CD4-positive, alpha-beta memory T cell (primary cell): ENCODE data around the gene VAMP7. TPM values are rescaled to one million over a fixed set of nuclear protein-coding genes. Genes with fewer than 3 reads are reported as not detected.
"Not testable (repeated sequence)": the region's sequence is repeated elsewhere in the genome, so short reads cannot be mapped to it uniquely, and the experiment has no call there.

ENCODE experiments used
- CTCF ChIA-PET: fragments of 350-600 bp; sonication (Branson Sonifier 250); formaldehyde crosslinking; loops from one replicate; lab custom pipeline; 2021; ENCODE audit warnings: inconsistent platforms; ENCODE audit not compliant: partially characterized antibody; lab: Charles Lee
- POLR2A ChIA-PET: fragments of 350-600 bp; sonication (Branson Sonifier 250); formaldehyde crosslinking; loops from one replicate; lab custom pipeline; 2021; ENCODE audit not compliant: partially characterized antibody; lab: Charles Lee
- DNase-seq, 5 donors: peaks; one replicate each; pipeline versions ENCODE4 v3.0.0 to v3.0.0-alpha.2; 2020 to 2022; ENCODE audit warnings: mixed read lengths in 1 of 5
- H3K27ac ChIP-seq: one replicate; pipeline ENCODE4 v1.7.0; 2013; ENCODE audit warnings: low read depth, low read length
- H3K27me3 ChIP-seq: 2 replicates; pipeline ENCODE4 v1.7.0; 2013; ENCODE audit warnings: mild to moderate bottlenecking, low read length, moderate library complexity; ENCODE audit not compliant: insufficient read depth
- H3K36me3 ChIP-seq: 2 replicates; pipeline ENCODE4 v1.7.0; 2013; ENCODE audit warnings: mild to moderate bottlenecking, low read length, moderate library complexity; ENCODE audit not compliant: insufficient read depth
- H3K4me1 ChIP-seq: 2 replicates; pipeline ENCODE4 v1.7.0; 2013; ENCODE audit warnings: mild to moderate bottlenecking, low read length, moderate library complexity; ENCODE audit not compliant: insufficient read depth
- H3K4me3 ChIP-seq, 2 donors: one replicate each; pipeline ENCODE4 v1.7.0; 2013; ENCODE audit warnings: low read length in 2 of 2, mild to moderate bottlenecking in 1 of 2
- H3K9me3 ChIP-seq, 2 donors: one replicate each; pipeline ENCODE4 v1.7.0; 2013; ENCODE audit warnings: low read length in 2 of 2, control low read depth in 1 of 2; ENCODE audit not compliant: control insufficient read depth in 1 of 2
- H3K27ac Mint-ChIP-seq, 7 donors: one replicate each; pipeline ENCODE4 v1.8.0; 2020 to 2021; ENCODE audit warnings: mixed read lengths in 7 of 7, mild to moderate bottlenecking in 6 of 7, inconsistent platforms in 3 of 7, moderate library complexity in 3 of 7
- H3K27me3 Mint-ChIP-seq, 2 donors: one replicate each; pipeline ENCODE4 v1.8.0; 2020 to 2021; ENCODE audit warnings: mixed read lengths in 2 of 2
- H3K36me3 Mint-ChIP-seq, 2 donors: one replicate each; pipeline ENCODE4 v1.8.0; 2020 to 2021; ENCODE audit warnings: mixed read lengths in 2 of 2, inconsistent platforms in 1 of 2, mild to moderate bottlenecking in 1 of 2
- H3K4me1 Mint-ChIP-seq, 4 donors: one replicate each; pipeline ENCODE4 v1.8.0; 2020 to 2021; ENCODE audit warnings: mixed read lengths in 4 of 4, mild to moderate bottlenecking in 1 of 4
- H3K4me3 Mint-ChIP-seq, 8 donors: one replicate each; pipeline ENCODE4 v1.8.0; 2020 to 2021; ENCODE audit warnings: mixed read lengths in 8 of 8, mild to moderate bottlenecking in 7 of 8, moderate library complexity in 6 of 8, inconsistent platforms in 3 of 8
- H3K9me3 Mint-ChIP-seq, 8 donors: one replicate each; pipeline ENCODE4 v1.8.0; 2020 to 2021; ENCODE audit warnings: mixed read lengths in 8 of 8, mild to moderate bottlenecking in 5 of 8, inconsistent platforms in 3 of 8, moderate library complexity in 1 of 8
- intact Hi-C: fragments of 100-400 bp; cut with micrococcal nuclease; formaldehyde crosslinking; loops from one replicate; pipeline ENCODE4 v1.15.1; 2023
- polyA plus RNA-seq, 2 donors: library from polyadenylated mRNA; unstranded; fragments of 300-500 nt; fragmentation: Illumina TruSeq; gene quantifications; one replicate each; pipeline ENCODE4 v1.2.3, GENCODE V29; 2021
- total RNA-seq, 2 experiments: library from RNA; stranded (reverse); gene quantifications; one replicate each; pipeline ENCODE4 v1.2.3, GENCODE V29; 2021

Gene VAMP7
- total and polyA plus RNA-seq, 4 experiments from 2014 or later, result 22.3 to 66.7 (median 37.8) TPM

- DNase-seq, result no peak
- no peak overlapping the region for H3K4me3 Mint-ChIP-seq
- Histone ChIP-seq H3K36me3 (no peaks in the 10 kb centered on the region), H3K27ac (no peak overlapping the region), H3K9me3 (no peaks in the 10 kb centered on the region), H3K27me3 (no peaks in the 10 kb centered on the region), H3K4me1 (no peaks in the 10 kb centered on the region), H3K4me3 (no peak overlapping the region)
- intact Hi-C loops, result no loop called here
- H3K9me3 Mint-ChIP-seq, result peaks cover 0 to 8% (median 3%) of the 10 kb centered on the region in 8 donors
- no peaks in the 10 kb centered on the region for H3K36me3 Mint-ChIP-seq
- no peaks in the 10 kb centered on the region for H3K4me1 Mint-ChIP-seq
- H3K27me3 Mint-ChIP-seq, result peaks cover 0 to 2% of the 10 kb centered on the region in 2 donors
- H3K27ac Mint-ChIP-seq, result no peak overlapping the region
- ChIA-PET POLR2A (no interaction called here), CTCF (no interaction called here)
These were observed 104.1 kb downstream of the VAMP7 start for GRCh38 chrX:155985208-155985607.

GRCh38 chrX:155986995-155987394 is 105.8 kb downstream of the VAMP7 start:
- H3K9me3 Mint-ChIP-seq, H3K4me1 ChIP-seq, H3K27ac ChIP-seq, intact Hi-C loops, POLR2A ChIA-PET, CTCF ChIA-PET, H3K27me3 ChIP-seq, H3K36me3 ChIP-seq, H3K27me3 Mint-ChIP-seq, H3K4me3 ChIP-seq, H3K27ac Mint-ChIP-seq, H3K9me3 ChIP-seq, H3K4me3 Mint-ChIP-seq, H3K36me3 Mint-ChIP-seq, H3K4me1 Mint-ChIP-seq, DNase-seq: not testable (repeated sequence)

- CTCF ChIA-PET, result no interaction called here
- Histone ChIP-seq H3K4me3 (no peak overlapping the region), H3K36me3 (no peaks in the 10 kb centered on the region), H3K9me3 (no peaks in the 10 kb centered on the region), H3K27me3 (no peaks in the 10 kb centered on the region), H3K27ac (no peak overlapping the region), H3K4me1 (no peaks in the 10 kb centered on the region)
- Mint-ChIP-seq H3K4me1 (no peaks in the 10 kb centered on the region), H3K9me3 (no peaks in the 10 kb centered on the region), H3K36me3 (no peaks in the 10 kb centered on the region), H3K27ac (no peak overlapping the region), H3K4me3 (no peak overlapping the region), H3K27me3 (peaks cover 0 to 2% of the 10 kb centered on the region in 2 donors)
- POLR2A ChIA-PET, result no interaction called here
- intact Hi-C loops, result no loop called here
- no peak for DNase-seq
These were observed 107.7 kb downstream of the VAMP7 start for GRCh38 chrX:155988859-155989258.

Other genes with a start within 250 kb of the VAMP7 start
- 10 to 100 TPM; 17.0 to 22.9 TPM for gene IL9R, start 116.4 kb downstream of the VAMP7 start, total RNA-seq
- 1 to 10 TPM; 1.4 to 2.0 TPM for gene IL9R, start 116.4 kb downstream of the VAMP7 start, polyA plus RNA-seq